Activated T-cell treated with anti-CD3 and anti-CD28 coated beads, Interleukin-2, amount 50 U/mL, for 1 hour (primary cell): ENCODE results near the gene VPS26C.
"Not testable (repeated sequence)": the region's sequence is repeated elsewhere in the genome, so short reads cannot be mapped to it uniquely, and the experiment has no call there.

Source experiments
- DNase-seq: peaks from one replicate; pipeline ENCODE4 v3.0.0-alpha.2; 2020

The VPS26C gene

DNA sequence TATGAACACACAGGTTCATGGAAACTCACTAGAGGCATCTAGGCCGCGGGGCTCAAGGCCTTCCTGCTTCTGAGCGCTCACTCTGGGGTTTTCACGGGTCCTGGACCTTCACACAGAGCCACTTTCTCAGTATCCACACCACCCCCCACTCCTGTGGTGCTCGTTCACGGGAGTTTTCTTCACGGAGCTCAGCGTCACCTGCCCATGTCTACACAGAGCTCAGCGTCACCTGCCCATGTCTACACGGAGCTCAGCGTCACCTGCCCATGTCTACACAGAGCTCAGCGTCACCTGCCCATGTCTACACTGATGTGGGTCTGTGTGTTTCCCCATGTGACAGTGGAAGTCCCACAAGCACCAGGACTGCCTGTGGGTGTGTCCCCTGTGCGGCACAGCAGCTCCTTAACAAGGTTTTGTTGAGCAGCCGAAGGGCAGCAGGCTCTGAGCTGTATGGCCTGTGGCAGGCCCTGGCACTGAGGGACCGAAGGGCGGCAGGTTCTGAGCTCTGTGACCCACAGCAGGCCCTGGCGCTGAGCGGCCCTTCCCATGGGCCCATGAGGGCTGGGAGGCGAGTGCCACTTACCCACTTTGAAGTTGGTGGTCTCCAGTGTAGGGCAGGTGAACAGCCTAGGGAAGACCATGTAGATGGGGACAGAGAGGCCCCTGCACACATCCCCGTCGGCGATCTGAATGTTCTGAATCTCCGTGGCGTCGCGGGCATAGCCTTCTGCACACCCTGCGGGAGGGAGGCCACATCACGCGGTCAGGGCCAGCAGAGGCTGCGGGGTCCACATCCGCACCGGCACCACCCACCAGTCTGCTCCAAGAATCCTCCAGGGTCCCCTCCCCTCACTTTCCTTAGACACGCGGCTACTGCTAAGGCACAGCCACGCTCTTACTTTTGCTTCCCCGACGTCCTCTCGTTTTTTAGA is 39.8 kb downstream of the VPS26C start:
- no peak for DNase-seq

DNA sequence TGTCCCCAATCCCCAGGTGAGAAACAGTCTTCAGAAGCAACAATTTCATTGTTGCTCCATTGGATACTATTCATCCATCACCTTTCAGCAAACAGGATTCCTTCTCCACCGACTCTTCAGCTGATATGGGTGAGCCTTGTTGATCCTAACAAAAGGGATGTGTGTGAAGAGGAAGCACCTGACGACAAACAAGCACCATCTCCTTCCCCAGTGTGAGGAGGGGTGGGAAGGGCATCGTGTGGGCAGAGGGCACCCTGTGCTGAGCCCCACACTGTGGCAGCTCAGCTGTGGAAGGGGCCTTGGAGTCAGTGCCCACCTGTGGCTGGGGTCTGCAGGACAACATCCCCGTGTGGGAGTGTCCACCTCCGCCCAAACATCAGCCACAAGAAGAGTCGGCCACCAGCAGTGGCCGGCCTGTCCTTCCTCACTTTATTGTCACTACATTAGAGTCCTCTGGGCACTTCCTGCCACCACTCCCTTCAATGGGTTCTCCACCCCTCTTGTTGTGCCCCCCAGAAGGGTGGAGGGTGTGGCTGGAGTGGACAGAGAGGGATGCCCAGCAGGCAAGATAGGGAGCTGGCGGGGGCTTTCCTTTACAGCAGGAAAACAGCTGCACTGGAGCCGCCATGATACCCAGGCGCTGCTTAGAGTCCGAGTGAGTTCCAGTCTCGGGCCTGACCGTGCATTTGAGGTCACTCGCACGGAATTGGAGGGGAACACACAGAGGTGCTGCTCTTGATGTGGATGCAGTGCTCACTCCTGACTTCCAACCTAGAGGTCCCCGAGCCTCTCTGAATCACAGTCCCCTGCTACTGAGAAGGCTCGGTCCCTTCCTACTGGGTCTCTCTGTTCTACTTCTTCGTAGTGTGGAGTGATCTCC is 40.9 kb downstream of the VPS26C start:
- no peak for DNase-seq

DNA sequence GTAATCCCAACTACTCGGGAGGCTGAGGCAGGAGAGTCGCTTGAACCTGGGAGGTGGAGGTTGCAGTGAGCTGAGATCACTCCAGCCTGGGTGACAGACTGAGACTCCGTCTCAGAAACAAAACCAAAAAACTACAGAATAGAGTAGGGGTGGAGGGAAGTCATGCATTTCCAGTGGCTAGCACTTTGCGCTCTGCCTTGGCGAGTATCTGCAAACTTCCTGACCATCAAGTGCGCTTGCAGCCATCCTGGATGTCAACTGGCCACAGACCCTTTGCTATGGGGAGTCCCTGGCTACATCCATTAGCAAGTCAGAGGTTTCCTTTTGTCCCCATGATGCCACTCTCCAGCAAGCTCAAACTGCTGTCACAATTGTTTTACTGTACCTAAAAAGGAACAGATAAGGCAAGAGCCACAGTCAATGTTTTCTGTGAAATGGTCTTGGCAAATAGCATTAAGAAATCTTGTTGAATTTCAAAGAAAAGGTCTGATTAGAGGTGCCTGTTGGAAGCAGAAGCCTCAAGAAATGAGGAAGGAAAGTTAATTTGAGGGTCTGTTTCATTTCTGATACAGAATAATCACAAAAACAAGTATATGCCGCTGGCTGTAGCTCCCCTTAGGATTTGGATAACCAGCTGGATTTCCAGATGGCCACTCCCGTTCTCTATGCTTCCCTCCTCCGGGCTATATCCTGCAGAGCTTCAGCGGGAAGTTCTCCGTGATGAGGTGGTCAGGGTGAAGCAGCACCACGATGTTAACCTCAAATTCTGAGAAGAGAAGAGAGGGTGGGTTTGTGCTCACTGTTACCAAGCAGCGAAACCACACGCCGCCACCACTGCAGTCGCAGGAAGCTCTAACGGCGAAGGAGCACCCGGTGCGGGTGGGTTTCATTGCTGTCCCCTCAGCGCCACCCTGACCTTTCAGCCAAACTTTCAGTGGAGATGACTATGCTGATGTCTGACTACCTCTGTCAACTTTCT is 42.0 kb downstream of the VPS26C start:
- DNase-seq, result peak; percentile 61

DNA sequence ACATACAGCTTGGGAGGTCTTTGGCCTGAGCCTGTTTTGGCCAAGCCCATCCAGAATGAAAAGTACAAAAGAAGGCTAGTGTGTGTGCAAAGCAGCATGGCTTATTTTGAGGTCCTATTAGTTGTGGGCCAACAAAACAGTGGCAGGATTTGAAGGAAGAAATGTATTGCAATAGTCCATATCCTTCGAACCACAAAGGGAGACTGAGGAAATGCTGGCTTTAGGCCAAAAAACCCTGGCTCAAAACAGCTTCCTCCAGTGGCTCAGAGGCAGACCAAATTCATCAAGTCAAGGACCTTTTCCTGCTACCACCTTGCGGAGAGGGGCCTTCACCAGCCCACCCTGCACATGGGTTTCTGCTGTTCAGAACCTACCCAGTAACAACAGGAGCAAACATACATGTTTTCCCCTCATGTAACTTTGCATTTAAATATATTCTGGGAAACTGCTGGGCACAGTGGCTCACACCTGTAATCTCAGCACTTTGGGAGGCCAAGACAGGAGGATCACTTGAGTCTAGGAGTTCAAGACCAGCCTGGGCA is 43.3 kb downstream of the VPS26C start:
- DNase-seq, result no peak

DNA sequence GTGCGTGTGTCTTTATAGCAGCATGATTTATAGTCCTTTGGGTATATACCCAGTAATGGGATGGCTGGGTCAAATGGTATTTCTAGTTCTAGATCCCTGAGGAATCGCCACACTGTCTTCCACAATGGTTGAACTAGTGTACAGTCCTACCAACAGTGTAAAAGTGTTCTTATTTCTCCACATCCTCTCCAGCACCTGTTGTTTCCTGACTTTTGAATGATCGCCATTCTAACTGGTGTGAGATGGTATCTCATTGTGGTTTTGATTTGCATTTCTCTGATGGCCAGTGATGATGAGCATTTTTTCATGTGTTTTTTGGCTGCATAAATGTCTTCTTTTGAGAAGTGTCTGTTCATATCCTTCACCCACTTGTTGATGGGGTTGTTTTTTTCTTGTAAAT is 44.9 kb downstream of the VPS26C start:
- not testable (repeated sequence) for DNase-seq

DNA sequence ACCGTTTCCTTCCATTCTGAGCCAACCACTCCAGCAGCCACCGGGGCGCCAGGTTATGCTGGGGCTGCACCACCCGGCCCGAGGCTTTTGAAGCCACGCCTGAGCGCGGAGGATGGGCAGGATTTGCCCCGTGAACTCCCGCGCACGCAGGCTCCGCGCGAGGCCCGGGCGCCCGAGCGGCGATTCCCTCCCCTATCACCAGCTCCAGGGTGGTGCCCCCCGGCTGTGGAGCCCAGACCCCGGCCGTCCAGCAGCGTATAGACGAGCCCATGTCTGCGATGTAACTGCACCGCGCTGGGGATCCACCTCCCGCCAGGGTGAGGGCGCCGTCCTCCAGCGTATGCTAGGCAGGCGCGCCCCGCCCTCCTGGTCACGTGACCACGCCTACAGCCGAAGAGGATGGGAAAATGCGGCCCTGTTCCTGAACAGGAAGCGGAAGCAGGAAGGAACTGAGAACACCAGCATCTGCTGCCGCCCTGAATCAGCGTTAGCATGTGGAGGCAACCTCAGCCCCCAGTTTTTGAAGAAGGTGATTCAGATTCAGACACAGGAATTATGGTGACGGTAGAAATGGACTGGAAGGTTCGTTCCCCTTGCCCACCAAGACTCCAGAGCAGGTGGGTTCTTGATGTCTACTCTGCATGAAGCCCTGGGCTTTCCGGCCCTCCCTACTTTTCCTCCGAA is 46.0 kb downstream of the VPS26C start:
- DNase-seq, result peak; percentile 95

DNA sequence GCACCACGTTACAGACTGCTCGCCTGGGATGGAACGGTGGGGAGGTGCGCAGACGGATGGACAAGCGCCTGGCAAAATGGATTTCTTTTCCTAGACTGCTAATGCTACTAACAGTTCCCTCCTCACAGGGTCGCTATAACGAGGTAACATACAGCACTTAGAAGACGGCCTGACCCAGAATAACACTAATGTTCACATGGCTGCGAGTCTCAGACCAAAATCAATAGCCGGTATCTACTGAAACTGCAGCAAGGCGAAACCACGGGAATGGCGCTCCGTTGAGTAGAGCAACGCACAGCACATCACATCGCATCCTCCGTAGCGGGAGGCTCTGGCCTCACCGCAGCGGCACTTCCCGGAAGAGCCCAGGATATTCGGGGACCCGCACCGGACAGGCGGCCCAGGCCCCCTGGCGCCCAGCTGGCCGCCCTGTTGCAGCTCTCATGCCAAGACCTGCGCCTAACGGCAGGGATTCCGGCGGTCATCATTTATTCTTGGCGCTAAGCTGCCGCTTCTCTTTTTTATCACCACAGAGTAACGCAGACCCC is 46.6 kb downstream of the VPS26C start:
- peak; percentile 34 for DNase-seq

DNA sequence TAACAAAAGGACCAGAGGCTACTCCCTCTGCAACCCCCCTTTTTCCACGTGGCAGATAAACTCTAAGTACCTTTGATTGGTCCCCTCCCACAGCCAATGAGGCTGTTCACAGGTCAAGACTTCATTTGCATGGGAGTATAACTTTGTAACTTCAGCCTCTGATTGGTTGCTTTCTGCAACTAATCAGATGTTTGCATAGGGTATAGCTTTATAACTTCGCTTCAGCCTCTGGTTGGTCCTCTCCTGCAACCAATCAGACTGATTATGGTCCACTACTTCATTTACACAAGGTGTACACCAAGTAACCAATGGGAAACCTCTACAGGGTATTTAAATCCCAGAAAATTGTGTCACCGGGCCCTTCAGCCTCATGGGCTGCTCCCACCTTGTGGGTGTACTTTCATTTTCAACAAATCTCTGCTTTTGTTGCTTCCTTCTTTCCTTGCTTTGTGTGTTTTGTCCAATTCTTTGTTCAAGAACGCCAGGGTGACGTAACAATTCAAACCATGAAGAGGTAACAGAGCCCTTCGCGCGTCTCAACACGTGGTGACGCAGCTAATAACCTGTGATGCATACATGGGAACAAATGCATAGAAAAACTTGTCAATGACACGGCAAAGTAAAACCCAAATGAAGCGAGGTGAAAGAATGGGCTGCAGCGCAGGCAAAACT is 47.2 kb downstream of the VPS26C start:
- no peak for DNase-seq

DNA sequence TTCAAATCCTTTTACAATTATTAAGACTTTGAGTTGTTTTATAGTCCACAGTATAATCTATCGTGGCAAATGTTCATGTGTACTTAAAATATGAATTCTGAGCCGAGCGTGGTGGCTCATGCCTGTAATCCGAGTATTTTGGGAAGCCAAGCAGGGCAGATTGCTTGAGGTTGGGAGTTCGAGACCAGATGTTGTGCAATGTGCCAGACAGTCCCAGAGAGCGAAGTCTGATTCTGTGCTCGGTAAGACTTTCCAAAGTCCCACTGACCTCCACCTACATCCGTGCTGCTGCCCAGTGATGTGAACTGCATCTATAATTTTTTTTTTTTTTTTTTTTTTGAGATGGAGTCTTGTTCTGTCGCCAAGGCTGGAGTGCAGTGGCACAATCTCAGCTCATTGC is 52.2 kb downstream of the VPS26C start:
- DNase-seq, result no peak

DNA sequence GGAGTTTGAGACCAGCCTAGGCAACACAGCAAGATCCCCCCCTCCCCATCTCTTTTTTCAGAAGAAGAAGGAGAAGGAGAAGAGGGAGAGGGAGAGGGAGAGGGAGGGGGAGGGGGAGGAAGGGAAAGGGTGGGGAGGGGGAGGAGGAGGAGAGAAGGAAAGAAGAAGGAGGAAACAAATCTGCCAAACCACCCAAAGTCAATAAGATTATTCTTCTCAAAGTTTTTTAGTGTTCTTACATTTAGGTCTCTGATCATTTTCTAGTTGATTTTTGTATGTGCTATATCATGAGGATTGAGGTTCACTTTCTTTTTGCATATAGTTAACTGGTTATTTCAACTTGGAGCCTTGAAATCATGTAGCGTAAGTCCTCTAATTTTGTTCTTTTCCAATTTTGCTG is 56.3 kb downstream of the VPS26C start:
- DNase-seq, result no peak

DNA sequence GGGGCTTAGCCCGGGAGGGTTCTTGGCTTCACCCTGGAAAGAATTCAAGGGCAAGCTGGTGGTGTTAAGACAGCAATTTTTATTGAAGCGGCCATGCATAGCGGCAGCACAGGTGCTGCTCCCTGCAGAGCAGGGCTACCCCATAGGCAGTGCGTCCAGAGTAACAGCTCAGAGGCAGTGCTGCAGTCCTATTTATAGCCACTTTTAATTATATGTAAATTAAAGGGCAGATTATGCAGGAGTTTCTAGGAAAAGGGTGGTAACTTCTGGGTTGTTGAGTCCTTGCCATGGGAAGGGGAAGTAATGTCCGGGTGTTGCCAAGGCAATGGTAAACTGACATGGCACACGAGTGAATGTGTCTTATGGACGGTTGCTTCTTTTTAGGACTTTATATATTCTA is 57.0 kb downstream of the VPS26C start:
- DNase-seq, result no peak

DNA sequence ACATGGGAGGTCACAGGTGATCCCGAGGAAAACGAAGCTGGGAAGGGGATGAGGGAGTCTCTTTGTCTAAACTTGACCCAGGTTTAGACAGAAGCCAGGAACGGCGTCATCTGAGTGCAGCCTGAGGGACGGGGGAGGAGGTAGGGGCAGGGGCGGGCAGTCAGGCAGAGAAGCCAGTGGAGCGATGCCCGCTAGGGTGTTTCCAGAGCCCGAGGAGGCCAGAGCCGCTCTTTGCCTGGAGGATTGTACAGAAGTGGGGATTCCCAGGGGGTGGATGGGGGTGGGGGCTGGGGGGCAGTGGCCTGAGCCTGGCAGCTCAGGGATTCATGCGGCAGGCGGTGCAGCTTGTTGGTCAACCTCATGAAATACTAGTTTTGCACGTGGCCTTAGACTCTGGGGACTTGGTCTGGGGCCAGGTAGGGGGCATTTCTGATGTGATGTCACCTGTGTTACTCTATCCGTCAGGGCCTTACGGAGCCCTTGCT is 58.4 kb downstream of the VPS26C start:
- no peak for DNase-seq

DNA sequence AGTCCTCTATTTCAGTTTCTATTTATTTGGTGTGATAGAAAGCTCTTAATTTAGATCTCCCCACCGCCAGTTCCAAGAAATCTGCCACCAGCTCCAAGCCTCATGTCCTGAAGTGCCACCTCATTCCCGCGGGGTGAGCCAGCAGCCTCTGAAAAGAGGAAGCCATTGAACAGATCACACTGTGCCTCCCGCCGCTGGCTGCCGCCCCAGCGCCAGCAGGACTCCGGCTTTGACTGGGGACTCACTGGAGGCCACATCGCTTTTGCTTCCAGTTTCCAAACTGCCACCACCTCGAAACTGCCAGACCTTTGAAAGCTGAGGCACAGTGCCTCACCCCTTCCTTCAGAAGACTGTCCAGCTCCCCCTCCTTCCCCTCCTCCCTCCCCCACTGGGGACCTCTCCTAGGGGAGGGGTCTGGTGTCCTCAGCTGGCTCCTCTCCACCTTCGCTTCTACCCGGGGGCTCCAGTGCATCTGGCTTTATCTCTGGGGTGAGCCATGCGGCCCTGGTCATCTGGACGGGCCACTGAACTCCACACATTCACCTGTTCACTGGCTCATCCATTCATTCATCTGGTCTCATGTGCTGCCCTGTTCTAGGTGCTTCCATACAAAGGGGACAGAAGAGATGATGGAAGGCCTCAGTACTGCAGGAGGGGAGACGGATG is 58.9 kb downstream of the VPS26C start:
- no peak for DNase-seq

DNA sequence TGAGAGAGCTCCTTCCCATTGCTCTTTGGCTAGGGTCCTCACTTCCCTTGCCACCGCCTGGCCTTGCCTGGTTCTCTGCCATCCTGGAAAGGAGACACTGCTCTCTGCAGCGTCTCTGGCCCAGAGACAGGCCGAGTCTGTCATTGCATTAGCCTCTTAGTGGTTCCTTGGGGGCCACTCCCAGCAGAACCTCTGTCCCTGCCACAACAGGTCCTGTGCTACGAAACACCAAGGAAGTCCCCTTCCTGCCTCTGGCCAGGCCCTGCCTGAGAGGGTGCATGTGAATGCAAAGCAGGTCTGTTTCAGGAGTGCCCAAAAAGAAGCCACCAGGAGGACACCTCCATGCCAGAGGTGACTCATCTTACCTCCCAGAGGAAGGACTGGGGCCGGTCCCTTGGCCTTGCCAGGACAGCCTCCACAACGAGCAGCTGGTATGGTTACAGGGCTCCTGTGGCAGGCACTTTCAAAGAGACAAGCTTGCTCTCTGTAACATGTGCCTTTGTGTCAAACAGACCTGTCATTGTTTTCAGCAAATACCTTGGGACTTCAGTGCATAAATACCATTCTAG is 59.6 kb downstream of the VPS26C start:
- DNase-seq, result no peak

DNA sequence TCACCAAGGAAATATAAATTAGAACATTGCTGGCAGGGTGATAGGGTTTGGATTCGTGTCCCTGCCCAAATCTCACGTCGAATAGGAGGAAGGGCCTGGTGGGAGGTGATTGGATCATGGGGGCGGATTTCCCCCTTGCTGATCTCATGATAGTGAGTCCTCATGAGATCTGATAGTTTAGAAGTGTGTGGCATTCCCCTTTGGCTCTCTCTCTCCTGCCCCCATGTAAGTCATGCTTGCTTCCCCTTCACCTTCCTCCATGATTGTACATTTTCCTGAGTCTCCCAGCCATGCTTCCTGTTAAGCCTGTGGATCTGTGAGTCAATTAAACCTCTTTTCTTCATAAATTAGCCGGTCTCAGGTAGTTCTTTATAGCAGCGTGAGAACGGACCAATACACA is 60.6 kb downstream of the VPS26C start:
- DNase-seq, result no peak

DNA sequence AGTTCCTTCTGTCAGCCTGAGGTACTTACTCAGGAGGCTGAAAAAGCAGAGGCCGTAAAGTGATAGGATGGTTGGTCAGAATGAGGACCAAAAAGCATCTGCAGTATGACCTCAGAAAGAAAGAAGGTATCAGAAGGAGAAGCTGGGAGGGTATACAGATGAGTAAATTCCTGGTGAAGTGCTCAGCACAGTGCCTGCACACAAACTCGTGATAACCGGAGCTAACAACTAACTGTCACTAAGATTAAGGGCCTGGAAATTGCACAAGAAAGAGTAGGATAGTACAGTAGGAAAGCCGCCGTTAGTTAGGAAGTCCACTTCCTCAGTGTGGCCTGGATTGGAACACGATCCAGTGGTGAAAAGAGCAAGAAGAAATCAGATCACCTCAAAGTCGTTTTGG is 62.6 kb downstream of the VPS26C start:
- DNase-seq, result no peak

DNA sequence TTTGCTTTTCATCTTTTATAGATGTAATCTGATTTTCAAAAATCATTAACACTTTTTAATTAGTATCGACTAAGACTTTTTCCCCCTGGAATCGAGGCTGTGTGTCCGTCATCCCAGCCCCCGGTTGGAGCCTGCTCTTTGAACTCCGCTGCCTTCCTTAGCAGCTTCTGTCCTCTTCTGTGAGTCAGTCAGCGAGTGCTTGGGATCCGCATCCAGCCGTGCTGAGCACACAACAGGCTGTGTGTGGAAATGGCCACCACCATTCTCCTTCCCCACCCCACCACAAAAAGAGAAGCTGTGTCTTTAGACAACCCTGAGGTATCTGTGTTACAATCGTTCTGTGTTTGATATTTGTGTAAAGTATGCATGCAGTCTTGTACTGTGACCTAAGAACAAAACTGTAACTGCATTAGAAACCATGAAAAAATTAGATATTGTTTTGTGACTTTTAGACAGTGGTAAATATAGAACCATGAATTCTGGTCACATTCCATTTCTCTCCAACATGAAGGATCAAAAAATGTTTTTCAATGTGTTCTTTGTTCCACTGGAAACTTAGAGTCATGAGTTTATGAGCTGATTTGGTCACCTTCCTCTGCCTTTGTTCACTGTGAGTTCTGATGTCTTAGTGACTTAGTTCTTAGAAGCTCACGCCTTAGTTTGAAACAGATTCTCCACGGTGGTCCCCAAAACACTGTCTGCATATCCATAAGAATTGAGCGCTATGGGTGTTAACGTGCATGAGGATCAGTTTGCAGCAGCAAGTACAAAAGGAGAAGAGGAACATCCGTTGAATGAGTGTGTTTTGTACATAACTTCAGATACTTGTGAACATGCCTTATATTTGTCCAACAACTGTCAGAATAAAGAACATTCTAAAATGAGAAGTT is 64.7 kb downstream of the VPS26C start:
- DNase-seq, result no peak

DNA sequence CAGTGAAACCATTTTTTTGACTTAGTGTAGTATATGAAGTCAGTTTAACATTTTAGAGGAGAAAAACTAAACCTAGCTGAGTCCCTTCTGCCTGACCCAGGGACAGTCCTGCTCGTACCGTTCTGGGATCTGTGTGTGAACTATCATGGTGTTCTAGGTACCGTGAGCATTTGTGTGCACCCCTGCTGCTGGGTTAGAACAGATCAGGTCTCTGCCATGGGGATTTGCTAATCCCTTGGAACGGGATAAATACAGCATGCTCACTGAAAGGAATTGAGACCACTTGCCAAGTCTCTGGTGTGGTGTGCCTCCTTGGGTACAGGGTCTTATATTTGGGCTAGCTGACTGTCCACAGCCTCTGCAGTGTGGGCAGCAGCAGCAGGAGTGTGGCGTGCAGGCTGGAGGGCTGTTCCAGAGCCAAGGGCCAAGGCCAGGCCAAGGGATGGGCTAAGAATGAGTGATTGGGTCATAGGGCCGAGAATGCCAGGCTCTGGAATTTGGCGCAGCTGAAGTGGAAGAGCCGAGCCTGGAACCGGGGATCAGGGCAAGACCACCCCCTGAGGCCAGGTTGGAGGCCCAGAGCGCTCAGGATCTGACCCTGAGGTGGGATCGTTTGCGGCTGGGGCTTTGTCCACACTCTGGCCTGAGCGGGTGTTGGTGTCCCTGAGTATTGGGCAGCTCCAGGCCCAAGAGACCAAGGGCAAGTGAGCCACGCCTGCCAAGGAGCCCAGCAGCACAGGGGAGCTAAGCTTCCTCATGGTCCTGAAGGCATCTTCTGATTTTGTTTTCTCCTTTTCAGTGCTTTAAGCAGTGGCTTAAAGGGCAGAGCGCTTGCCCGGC is 66.3 kb downstream of the VPS26C start:
- DNase-seq, result no peak
